Measurements from ENCODE around the gene ZNF433.

GRCh38 chr19:12000152-12000981, 35.1 kb downstream of the ZNF433 start:
- TF ChIP-seq CTCF (IDR thresholded peaks at IDR 0.05; ENCODE audit: low read depth, low read length, poor library complexity, severe bottlenecking) (no peak), EZH2phosphoT487 (IDR thresholded peaks at IDR 0.05; ENCODE audit: borderline replicate concordance, low read length) (no peak)
